Stimulated activated CD8-positive, alpha-beta memory T cell treated with anti-CD3 and anti-CD28 coated beads, Interleukin-4, amount 100 ng/mL, for 24 hours (primary cell): ENCODE measurements around the gene MZT2B.
"Not testable (repeated sequence)": the region's sequence is repeated elsewhere in the genome, so short reads cannot be mapped to it uniquely, and the experiment has no call there.

ENCODE experiments used
- DNase-seq: peaks from one replicate; pipeline ENCODE4 v3.0.0-alpha.2; 2020; ENCODE audit warnings: low read depth

Gene MZT2B

GRCh38 chr2:130152816-130153595, 29.1 kb upstream of the MZT2B start:
- DNase-seq = no peak

DNA sequence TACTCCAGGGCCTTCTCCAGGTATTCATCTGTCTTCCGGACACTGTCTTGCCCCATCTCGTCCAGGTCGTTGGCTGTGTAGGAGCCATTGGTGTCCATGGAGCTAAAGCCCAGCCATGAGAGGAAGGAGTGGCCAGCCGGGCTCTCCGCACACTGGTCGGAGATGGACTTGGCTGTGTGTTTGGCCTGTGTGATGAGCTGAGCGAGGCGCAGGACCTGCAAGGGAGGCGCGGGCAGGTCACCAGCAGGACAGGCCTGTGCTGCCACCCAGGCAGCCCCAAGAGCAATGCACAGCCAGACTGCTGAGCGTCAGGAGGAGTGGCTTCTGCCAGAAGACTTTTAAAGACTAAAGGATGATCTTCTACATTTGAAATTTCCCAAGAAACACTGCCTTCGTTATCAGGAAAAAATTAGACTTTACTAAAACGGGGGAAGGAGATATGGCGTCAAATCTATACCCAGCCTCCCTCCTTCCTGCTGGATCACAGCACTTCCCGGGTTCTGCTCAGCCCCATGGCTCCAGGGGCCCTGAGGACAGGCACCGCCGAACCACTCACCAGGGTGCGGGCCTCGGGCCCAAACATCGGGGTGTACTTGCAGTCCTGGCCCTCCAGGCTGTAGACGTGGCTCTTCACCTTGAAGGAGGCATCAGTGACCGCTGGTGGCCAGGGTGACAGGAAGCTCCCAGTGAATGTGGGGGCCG, 28.2 kb upstream of the MZT2B start:
- not testable (repeated sequence) for DNase-seq

- not testable (repeated sequence) for DNase-seq
Measured at GRCh38 chr2:130154423-130154770, 27.7 kb upstream of the MZT2B start.

- DNase-seq = no peak
Measured at GRCh38 chr2:130154773-130155765, 27.0 kb upstream of the MZT2B start.

DNA sequence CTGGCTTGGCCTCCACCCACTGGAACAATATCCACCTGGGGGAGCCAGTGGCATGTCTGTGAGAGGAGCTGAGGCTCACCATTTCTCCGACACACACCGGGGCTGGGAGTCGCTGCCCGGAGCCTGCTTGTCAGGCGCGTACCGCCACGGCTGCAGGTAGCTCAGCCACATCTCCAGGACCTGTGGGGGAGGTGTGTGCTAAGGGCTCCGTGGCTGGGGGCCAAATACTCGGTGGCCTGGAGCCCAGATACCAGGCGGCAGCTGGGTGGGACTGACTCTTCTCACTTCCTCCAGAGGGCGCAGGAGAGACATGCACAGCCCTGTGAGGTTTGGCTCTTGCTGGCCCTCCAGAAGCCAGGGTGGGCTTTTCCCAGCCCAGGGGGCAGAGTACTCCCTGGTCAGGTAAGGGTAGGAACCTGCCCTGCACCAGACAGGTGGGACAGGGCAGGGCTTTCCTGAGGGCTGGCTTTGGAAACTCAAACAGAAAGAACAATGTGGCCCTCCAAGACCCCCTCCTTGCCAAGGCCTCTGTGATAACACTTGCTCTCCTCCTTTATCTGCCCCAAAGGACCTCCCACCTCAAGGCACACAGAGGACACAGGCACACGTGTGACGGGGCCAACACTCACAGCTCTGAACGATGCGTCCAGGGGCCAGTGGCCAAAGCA, 26.0 kb upstream of the MZT2B start:
- not testable (repeated sequence) for DNase-seq

DNA sequence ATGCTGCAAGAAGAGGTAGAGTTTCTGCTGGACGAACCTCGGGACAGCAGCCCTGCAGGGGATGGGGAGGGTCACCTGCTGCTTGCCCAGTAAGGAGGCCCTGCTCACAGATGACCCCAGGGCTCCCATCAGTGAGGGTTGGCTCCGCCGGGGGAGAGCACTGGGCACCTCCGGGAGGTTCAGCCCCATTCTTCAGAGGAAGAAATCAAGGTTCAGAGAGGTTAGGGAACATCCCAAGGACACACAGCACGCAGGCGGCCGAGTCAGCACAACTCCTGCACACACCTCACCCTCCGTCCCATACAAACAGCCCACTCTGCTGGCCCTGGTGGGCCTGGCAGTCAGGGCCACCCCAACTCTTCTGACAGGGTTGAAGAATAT, 25.4 kb upstream of the MZT2B start:
- DNase-seq = no peak

- not testable (repeated sequence) for DNase-seq
Measured at GRCh38 chr2:130157354-130157753, 24.7 kb upstream of the MZT2B start.

DNA sequence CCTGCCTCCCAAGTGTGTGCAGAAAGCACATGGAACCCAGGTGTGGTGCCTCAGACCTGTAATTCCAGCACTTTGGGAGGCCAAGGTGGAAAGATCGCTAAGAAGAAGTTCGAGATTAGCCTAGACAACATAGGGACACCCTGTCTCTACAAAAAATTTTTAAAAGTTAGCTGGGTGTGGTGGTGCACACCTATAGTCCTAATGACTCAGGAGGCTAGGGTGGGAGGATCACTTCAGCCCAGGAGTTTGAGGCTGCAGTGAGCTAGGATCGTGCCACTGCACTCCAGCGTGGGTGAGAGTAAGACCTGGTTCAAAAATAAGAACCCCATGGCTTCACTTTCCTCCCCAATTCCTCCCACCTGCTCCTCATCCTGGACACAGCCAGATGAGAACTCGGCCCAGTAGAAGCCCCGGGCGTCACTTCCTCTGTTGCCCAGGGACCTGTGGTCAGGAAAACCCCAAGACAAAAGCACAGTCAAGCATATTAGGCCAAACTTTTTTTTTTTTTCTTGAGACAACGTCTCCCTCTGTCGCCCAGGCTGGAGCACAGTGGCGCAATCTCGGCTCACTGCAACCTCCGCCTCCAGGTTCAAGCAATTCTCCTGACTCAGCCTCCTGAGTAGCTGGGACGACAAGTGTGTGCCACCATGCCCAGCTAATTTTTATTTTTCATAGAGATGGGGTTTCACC, 24.1 kb upstream of the MZT2B start:
- DNase-seq = not testable (repeated sequence)

GRCh38 chr2:130158631-130159030, 23.4 kb upstream of the MZT2B start:
- DNase-seq = no peak

DNA sequence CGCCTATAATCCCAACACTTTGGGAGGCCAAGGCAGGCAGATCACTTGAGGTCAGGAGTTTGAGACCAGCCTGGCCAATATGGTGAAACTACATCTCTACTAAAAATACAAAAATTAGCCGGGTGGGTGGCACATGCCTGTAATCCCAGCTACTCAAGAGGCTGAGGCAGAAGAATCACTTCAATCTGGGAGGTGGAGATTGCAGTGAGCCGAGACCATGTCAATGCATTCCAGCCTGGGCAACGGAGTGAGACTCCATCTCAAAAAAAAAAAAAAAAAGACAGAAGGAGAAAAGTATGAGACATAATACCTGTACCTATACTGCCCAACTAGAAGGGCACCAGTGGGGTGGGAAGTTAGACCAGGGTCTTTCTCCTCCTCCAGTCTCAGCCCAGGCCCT, 22.7 kb upstream of the MZT2B start:
- not testable (repeated sequence) for DNase-seq

DNA sequence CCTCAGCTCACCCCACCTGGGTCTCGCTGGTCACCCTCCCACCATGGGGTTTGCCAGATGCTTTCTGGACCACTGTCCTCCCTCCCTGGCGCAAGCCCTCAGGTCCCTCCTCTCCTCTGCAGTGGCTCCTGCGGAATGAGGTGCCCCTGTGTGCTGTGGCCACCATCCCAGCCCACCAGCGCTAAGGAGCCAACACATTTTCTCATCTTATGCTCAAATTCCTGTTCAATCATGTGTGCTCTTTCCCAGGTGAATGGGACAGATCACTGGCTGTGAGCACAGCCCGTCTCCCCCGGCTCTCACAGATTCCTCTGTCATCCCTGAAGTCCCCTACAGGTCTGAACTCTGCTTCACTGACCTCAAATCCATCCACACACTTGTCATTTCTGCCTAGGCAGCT, 21.9 kb upstream of the MZT2B start:
- no peak for DNase-seq

DNA sequence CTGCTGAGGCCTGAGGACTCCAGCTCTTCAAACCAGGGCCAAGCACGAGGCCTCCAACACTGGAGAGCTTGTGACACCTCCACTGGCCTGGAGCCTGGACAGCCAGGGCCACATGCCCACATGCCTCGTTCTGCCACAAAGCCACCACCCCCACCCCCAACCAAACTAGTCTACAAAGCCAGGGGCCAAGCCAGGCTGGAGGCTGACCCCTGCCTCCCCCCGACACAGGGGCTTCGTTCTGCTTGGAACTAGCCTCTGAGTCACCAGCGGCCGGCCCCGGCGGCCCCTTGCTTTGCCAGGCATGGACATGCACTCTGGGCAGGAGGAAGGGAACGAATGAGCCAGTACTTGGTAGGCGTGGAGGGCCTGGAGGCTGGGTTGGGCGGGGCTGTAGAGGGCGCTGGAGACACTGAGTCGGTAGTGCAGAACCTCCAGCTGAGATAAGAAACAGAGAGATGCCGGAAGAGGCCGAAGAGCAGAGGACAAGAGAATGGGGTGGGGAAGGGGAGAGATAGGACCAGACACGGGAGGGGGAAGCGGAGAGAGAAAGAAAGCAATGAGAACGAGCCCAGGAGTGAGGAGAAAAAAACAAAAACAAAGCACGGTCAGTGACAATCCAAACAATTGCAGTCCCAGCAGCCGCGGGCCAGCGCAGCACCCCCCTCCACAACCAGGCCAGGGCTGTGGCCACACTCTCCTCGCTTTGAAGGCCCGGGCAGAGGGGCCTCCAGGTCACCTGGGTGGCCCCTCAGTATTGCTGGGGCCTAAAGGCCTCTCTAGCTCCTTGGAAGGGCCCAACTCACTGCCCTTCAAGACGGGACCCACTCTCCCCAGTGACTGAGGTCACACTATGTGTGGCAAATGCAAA, 21.0 kb upstream of the MZT2B start:
- not testable (repeated sequence) for DNase-seq

GRCh38 chr2:130162486-130162885, 19.6 kb upstream of the MZT2B start:
- not testable (repeated sequence) for DNase-seq

DNA sequence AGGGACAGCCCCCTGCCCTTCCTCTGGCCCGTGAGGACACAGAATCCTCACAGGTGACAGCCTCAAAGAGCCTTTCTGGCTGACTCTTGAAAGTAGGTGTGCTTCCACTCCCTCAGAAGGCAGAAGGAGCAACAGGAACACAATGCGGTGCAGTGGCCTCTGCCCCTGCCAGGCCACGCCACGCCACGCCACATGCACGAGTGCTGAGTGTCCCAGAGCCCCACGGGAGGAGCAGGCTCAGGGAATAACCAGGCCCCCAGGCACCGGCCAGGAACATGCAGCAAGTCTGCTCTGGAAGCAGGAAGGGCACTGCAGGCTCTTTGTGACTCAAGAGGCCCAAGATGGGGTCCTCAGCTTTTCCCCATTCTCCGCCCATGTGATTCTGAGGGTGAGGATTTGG, 19.1 kb upstream of the MZT2B start:
- no peak for DNase-seq

DNA sequence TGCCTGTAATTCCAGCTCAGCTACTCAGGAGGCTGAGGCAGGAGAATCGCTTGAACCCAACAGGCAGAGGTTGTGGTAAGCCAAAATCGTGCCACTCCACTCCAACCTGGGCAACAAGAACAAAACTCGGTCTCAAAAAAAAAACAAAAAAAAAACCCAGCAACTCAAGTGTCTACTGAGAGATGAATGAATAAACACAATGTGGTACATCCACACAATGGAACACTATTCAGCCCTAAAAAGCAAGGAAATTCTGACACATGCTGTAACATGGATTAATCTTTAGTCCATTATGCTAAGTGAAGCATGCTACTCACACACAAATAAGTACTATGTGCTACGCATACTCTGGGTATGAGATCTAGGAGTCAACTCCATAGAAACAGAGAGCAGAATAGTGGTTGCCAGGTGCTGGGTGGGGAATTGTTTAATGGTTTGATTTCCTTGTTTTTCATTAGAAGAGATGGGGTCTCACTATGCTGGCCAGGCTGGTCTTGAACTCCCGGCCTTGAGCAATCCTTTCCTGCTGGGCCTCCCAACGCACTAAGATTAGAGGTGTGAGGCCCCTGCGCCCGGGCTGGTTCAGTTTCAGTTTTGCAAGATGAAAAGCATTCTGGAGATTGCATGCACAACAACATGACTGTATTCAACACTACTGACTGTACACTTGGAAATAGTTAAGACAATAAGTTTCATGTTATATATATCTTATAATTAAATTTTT, 16.6 kb upstream of the MZT2B start:
- DNase-seq = no peak

GRCh38 chr2:130166611-130167010, 15.5 kb upstream of the MZT2B start:
- DNase-seq = not testable (repeated sequence)

- not testable (repeated sequence) for DNase-seq
Measured at GRCh38 chr2:130169163-130169562, 12.9 kb upstream of the MZT2B start.

DNA sequence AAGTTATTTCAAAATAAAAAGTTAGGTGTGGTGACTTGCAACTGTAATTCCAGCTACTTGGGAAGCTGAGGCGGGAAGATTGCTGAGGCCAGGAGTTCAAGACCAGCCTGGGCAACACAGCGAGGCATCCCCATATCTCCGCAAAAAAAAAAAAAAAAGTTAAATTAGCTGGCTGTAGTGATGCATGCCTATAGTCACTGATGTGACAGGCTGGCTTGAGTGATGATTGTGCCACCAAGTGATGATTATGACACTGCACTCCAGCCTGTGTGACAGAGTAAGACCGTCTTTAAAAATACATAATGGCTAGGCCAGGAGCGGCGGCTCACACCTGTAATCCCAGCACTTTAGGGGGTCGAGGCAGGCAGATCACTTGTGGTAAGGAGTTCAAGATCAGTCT, 12.2 kb upstream of the MZT2B start:
- DNase-seq = no peak

DNA sequence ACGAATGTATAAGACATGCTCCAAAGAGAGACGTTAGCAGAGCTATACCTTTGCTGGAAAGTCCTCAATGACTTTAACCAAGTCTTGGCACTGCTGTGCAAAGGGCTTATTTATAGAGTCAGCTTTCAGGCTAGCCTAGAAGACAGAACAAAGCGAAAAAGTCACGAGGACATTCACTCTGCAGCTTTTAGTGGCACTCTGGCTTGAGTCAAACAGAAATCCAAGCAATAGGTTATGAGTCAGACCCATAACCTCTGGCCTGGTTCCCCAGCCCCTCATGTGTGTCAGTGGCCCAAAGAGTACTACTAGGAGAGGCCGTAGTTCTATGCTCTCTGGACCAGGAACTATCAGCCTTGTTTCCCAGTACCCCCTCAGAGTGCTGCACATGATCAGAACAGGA, 7.2 kb upstream of the MZT2B start:
- DNase-seq = not testable (repeated sequence)
